Testis (tissue), 2 donors: Measurements from ENCODE around the gene PRRC2A.

Experiments
- POLR2A ChIP-seq: fragments of 450-650 bp; IDR thresholded peaks from one replicate; pipeline ENCODE4 v1.6.1; 2017; ENCODE audit warnings: antibody characterized with exemption, mild to moderate bottlenecking, moderate library complexity
- TF ChIP-seq, protein P1 (sequence below), 3 experiments: fragments of 450-650 bp in 2 of 3; fragments of 200-600 bp in 1 of 3; sonication (generic) in 1 of 3; IDR thresholded peaks; one replicate each; pipeline ENCODE4 v1.5.1; 2016 to 2019; ENCODE audit warnings: antibody characterized with exemption in 3 of 3, mild to moderate bottlenecking in 2 of 3, moderate library complexity in 1 of 3

- TF ChIP-seq, protein P1, sequence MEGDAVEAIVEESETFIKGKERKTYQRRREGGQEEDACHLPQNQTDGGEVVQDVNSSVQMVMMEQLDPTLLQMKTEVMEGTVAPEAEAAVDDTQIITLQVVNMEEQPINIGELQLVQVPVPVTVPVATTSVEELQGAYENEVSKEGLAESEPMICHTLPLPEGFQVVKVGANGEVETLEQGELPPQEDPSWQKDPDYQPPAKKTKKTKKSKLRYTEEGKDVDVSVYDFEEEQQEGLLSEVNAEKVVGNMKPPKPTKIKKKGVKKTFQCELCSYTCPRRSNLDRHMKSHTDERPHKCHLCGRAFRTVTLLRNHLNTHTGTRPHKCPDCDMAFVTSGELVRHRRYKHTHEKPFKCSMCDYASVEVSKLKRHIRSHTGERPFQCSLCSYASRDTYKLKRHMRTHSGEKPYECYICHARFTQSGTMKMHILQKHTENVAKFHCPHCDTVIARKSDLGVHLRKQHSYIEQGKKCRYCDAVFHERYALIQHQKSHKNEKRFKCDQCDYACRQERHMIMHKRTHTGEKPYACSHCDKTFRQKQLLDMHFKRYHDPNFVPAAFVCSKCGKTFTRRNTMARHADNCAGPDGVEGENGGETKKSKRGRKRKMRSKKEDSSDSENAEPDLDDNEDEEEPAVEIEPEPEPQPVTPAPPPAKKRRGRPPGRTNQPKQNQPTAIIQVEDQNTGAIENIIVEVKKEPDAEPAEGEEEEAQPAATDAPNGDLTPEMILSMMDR (IDR thresholded peaks at IDR 0.05), result no peak
- TF ChIP-seq POLR2A, result no peak
Measured at GRCh38 chr6:31614684-31615578, 5.6 kb upstream of the PRRC2A start, which contains the start of gene AIF1.
